PFSK-1 (cell line): Measurements from ENCODE around the gene NLK.

Experiments
- POLR2AphosphoS5 ChIP-seq: IDR thresholded peaks from 2 replicates; pipeline ENCODE4 v1.6.1; 2012; ENCODE audit warnings: low read depth, mild to moderate bottlenecking, control low read depth, low read length, moderate library complexity
- SIN3A ChIP-seq: IDR thresholded peaks from 2 replicates; pipeline ENCODE4 v1.6.1; 2012; ENCODE audit warnings: mild to moderate bottlenecking, low read length, moderate library complexity, borderline replicate concordance; ENCODE audit not compliant: insufficient read depth

DNA sequence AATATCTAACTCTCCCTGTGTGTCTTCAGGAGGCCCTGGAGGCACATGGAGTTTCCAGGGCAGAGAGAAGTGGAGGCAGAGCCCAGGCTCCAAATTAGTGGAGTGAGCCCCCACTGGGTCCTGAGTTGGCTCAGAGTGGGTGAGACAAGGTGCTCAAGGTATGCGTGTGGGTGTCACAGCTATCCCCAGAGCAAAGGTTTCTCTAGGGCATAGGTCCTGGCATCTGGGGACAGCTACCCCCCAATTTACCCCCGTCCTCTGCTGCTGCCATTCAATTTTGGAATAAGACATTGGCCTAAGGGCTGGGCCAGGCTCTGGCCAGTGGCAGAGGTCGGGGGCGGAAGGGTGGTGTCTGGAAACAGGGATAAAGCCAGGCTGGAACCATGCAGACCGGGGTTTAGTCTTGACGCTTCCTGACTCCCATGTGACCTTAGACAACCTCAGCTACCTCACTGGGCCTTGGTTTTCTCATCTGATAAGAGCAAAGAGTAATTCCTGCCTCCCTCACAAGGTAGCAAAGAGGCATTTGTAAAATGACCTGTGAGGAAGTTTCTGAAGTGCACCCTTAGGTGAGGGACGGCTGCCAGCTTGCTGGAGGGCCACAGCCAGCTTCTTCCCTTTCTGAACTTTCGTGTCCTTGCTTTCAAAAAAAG, 198.3 kb downstream of the NLK start:
- TF ChIP-seq SIN3A (no peak), POLR2AphosphoS5 (no peak)
